GM19395 (cell line): ENCODE measurements around the gene HDAC10.

Experiments used
- ATAC-seq: cut with Tn5 transposase; IDR thresholded peaks from one replicate; pipeline ENCODE4 v1.9.1; 2021; ENCODE audit warnings: mild to moderate bottlenecking, moderate library complexity; ENCODE audit not compliant: unreplicated experiment

The HDAC10 gene

GRCh38 chr22:50271519-50271970 lies 20.5 kb upstream of the HDAC10 start:
- ATAC-seq = no peak

GRCh38 chr22:50270666-50271394 lies 19.8 kb upstream of the HDAC10 start:
- ATAC-seq = no peak

DNA sequence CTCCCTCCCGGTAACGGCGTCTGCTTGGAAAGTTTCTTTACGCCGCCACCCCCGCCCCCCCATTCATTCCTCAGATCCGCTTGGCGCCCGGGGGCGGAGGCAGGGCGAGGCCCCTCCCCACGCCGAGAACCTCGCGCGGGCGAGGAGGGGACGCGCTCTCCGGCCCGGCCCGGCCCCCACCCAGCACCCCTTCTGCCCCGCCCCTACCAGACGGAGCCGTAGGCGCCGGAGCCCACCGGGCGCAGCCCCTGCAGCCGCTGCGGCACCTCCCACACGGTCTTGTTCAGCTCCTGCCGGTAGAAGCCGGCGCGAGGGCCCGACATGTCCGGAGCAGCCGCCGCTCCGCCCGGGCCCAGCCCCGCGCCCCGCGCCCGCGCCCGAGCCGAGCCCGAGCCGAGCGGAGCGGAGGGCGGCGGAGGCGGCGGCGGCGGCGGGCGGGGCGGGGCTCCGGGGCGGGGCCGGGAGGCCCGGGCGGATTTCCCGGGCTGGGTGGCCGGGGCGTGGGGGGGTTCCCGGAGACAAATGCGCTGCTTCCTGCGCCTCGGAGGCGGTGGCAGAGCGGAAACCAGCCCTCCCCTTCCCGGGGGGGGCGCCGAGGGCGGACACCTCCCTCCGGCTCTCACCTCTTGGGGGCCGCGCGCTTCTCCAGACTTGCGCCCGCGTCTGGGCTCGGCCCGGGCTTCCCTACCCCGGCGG lies 19.1 kb upstream of the HDAC10 start, which contains the start of gene MAPK11:
TSS of gene MAPK11 (minus strand) at position 411 of the 696 bp plus-strand sequence. CDS start at position 323, 88 bp downstream.
- no peak for ATAC-seq

DNA sequence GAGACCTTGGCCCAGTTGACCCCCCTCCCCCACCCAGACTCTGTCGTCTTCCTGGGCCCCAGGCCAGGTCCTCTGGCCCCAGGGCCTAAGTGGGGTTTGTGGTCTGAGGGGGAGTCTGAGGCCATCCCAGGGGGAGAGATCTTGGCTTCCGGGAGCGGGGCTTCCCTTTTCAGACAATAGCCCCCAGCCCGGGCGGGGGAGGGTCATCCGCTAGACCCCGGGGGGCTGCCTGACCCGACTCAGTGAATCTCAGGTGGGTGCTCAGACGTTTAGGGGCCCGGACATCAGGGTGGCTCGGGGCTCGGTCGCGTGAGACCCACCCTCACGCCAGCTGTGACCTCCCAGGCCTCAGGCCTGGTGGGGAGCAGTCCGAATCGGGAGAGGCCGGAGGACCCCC lies 18.5 kb upstream of the HDAC10 start:
- no peak for ATAC-seq

GRCh38 chr22:50268655-50269113 lies 17.6 kb upstream of the HDAC10 start:
- no peak for ATAC-seq

- ATAC-seq = no peak
Measured at GRCh38 chr22:50267591-50268390, 16.7 kb upstream of the HDAC10 start.

GRCh38 chr22:50266994-50267393 lies 15.9 kb upstream of the HDAC10 start:
- no peak for ATAC-seq

DNA sequence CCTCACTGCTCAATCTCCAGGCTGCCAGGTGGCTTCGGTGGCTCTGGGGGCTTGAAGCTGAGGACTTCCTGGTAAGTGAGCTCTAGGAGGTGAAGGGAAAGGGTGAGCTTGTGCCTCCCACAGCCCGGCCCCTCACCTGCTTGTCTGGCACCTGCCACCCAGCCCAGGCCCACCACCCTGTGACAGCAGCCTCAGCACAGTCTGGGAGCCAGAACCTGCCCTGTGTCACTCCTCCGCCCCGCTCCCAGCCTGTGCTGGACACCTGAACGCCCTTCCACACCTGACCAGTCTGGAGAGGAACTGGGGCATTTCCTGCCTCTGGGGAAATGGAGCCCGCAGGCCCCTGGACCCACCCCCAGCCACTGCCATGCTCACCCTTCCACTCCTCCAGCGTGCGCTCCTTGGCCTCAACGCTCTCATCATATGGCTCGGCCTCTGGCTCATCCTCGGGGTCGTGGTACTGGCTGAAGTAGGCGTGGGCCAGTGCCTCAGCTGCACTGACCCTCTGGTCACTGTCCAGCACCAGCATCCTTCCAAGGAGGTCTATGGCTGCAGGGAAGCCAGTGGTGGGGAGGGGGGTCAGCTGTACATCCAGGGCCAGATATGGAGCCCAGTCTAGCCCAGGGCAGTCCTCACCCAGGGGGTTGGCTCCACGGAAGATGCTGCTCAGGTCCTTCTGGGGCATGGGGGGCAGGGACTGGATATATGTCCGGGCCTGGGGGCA lies 14.0 kb upstream of the HDAC10 start:
- ATAC-seq = no peak

GRCh38 chr22:50264104-50264745 lies 13.2 kb upstream of the HDAC10 start:
- no peak for ATAC-seq

GRCh38 chr22:50262973-50263617 lies 12.0 kb upstream of the HDAC10 start:
- no peak for ATAC-seq

- no peak for ATAC-seq
Measured at GRCh38 chr22:50262460-50262911, 11.4 kb upstream of the HDAC10 start.

GRCh38 chr22:50261615-50262459 lies 10.8 kb upstream of the HDAC10 start, which contains the start of gene MAPK12:
TSS of gene MAPK12 (minus strand) at chr22:50261683. CDS start at chr22:50261509, 174 bp downstream.
- ATAC-seq = no peak

DNA sequence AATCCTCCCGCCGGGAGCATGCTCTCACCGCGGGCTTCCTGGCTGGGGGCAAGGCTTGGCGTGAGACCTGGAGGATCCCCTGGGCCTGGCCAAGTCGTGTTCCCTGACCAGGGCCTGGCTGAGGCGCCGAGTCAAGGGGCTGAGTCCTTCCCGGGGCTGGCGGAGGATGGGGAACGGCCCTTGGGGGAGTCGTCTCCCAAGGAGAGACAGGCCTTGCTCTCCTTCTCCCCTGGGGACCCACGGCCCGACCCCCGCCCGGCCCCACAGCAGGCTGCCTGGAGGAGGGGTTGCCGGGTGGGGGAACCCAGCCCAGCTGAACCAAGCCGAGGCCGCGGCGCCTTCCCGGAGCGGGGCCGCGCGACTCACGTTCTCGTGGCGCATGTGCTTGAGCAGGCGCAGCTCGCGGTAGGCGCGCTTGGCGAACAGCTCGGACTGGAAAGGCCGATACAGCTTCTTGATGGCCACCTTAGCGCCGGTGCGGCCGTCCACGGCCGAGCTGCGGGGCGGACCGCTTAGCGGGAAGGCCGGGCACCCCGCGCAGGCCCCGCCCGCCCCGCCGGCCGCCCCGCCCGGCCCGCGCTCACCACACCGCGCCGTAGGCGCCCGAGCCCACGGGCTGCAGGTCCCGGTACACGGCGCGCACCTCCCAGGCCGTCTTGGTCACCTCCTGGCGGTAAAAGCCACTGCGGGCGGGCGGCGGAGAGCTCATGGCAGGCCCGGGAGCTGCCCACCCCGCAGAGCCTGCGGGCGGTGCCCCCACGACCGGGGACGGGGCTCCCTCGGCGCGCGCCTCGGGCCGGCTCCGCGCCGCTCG lies 9.9 kb upstream of the HDAC10 start:
- no peak for ATAC-seq

DNA sequence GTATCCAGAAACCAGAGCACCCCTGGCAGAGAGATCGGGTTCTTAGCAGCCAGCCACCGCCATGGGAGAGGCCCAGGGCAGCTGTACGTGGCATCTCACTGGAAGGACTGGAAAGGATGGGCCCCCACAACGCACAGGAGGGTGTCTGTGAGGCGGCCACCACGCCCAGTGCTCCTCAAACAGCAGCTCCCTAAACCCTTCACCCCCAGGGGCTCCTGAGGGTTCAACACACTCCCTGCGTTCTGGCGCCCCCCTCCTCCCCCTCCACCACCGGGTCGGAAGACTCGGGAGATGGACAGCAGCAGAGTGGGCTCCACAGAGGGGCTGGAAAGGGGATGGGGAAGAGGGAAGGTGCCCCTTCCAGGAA lies 9.4 kb upstream of the HDAC10 start:
- ATAC-seq = no peak

GRCh38 chr22:50259302-50259701 lies 8.2 kb upstream of the HDAC10 start:
- no peak for ATAC-seq

DNA sequence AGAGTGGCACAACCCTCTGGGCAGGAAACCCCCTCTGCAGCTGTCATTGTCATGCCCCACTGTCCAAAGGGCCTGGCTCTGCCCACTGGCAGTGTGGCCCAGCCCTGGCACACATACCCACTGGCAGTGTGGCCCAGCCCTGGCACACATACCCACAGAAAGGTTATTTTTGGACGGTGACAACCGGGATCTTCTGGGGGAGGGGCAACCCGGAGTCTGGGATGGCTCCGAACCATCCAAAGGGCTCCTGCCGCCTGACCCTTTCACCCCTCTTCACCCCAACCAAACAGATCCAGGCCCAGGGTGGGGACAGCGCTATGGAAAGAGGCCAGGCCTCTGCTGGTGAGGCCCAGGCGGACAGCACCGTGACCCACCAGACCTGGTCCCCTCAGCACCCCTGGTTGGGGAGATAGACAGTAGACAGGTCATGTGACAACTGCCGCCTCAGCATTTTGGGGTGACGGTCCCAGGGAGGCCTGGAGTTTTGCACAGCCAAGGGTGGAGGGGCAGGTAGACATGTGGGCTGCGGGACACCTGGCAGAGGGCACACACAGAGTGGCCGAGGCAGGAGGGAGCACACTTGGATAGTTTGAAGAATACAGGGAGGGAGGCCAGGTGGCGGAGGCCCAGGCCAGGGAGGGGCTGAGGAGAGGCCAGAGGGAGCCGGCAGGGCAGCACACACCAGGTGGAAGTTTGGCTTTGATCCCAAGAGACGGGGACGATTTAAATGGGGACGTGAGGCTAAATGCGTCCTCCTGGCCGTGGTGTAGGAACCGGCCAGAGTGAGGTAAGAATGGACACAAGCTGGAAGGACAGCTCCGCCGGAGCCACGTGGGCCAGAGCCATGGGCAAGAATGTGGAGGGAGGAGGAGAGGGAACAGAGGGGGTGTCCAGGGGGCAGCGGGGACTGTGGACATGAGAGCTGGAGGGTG lies 7.6 kb upstream of the HDAC10 start:
- ATAC-seq = no peak
